Measurements from ENCODE around the gene ARL14EP. TPM values are rescaled to one million over a fixed set of nuclear protein-coding genes. Genes with fewer than 3 reads are reported as not detected.

Gene ARL14EP
- total and polyA plus RNA-seq, 12 donors: 10.1 to 43.5 (median 30.5) TPM

DNA sequence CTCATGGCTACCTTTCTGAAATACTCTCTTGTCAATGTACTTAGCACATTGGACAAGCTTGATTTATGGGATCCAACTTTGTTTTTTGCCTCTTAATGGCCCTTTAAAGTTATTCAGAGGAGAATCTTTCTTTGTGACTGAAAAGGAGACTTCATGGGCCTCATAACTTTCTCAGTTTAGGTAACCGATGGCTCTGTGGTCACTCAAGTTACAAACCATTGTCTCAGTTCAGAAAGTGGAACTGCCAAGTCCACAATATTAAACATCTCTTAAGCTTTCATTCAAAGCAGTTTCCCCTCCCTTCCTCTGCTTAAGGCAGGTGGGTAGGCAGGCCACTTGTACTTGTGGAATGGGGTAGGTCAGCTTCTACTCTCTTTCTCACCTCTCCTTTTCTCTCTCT, 12.3 kb upstream of the ARL14EP start:
- DNase-seq: no peak
- Histone ChIP-seq H3K4me1 (no peaks in the 10 kb centered on the region), H3K9me3 (peaks cover 0 to 11% (median 0%) of the 10 kb centered on the region in 11 donors), H3K27me3 (peaks cover 0 to 11% (median 0%) of the 10 kb centered on the region in 7 donors), H3K27ac (no peak overlapping the region), H3K36me3 (no peaks in the 10 kb centered on the region), H3K4me3 (no peak overlapping the region)
- no peak for TF ChIP-seq CTCF (IDR thresholded peaks at IDR 0.05)
- 98 to 100% methylated on average over 1 of the region's 1 CpG for WGBS, 2 donors
- intact Hi-C loops (cut with DNase I): loop anchor here in 3 of 10 donors (5.0 to 10.0 kb wide), 3 partner anchors 178 to 876 kb away; no protein-coding TSS in a partner anchor
- no peak for ATAC-seq

DNA sequence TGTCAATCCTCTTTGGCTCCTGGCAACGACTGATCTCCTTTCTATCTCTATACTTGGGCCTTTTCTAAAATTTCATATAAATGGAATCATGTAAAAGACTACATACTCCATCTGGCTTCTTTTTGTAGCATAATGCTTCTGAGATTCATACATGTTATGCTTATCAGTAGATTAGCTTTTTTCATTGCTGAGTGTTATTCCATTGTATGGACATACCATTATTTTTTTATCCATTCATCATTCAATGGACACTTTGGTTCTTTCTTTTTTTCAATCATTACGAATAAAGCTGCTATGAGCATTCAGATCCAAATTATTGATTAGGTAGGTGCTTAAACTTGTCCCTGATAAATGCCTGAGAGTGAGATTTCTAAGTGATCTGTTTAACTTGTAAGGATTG, 11.7 kb upstream of the ARL14EP start:
- intact Hi-C loops (cut with DNase I): loop anchor here in 3 of 10 donors (5.0 to 10.0 kb wide), 3 partner anchors 179 to 876 kb away; no protein-coding TSS in a partner anchor
- H3K4me3 ChIP-seq: no peak overlapping the region
- peaks cover 0 to 11% (median 0%) of the 10 kb centered on the region in 7 donors for H3K27me3 ChIP-seq
- H3K4me1 ChIP-seq: no peaks in the 10 kb centered on the region
- peaks cover 0 to 11% (median 0%) of the 10 kb centered on the region in 11 donors for H3K9me3 ChIP-seq
- 45 to 46% methylated on average over 2 of the region's 2 CpGs for WGBS, 2 donors
- ATAC-seq: no peak
- no peaks in the 10 kb centered on the region for H3K36me3 ChIP-seq
- no peak overlapping the region for H3K27ac ChIP-seq
- no peak for TF ChIP-seq CTCF (IDR thresholded peaks at IDR 0.05)
- DNase-seq: no peak

- 67 to 76% methylated on average over 1 of the region's 1 CpG for WGBS, 2 donors
- no peak for ATAC-seq
- intact Hi-C loops (cut with DNase I): loop anchor here in 3 of 10 donors (5.0 to 10.0 kb wide), 3 partner anchors 180 to 877 kb away; no protein-coding TSS in a partner anchor
- Histone ChIP-seq H3K27me3 (peaks cover 0 to 11% (median 0%) of the 10 kb centered on the region in 7 donors), H3K36me3 (no peaks in the 10 kb centered on the region), H3K4me1 (no peaks in the 10 kb centered on the region), H3K9me3 (peaks cover 0 to 11% (median 0%) of the 10 kb centered on the region in 11 donors), H3K27ac (no peak overlapping the region), H3K4me3 (no peak overlapping the region)
- no peak for DNase-seq
- no peak for TF ChIP-seq CTCF (IDR thresholded peaks at IDR 0.05)
Measured at GRCh38 chr11:30312243-30312642, 10.7 kb upstream of the ARL14EP start.

GRCh38 chr11:30313580-30313979, 9.3 kb upstream of the ARL14EP start:
- intact Hi-C loops (cut with DNase I): loop anchor here in 3 of 10 donors (5.0 to 10.0 kb wide), 3 partner anchors 181 to 879 kb away; no protein-coding TSS in a partner anchor
- no peak for TF ChIP-seq CTCF (IDR thresholded peaks at IDR 0.05)
- H3K27me3 ChIP-seq: peaks cover 0 to 10% (median 0%) of the 10 kb centered on the region in 7 donors
- peaks cover 0 to 11% (median 0%) of the 10 kb centered on the region in 11 donors for H3K9me3 ChIP-seq
- WGBS, 2 donors: 86 to 88% methylated on average over 2 of the region's 2 CpGs
- no peak overlapping the region for H3K27ac ChIP-seq
- no peak for DNase-seq
- no peak for ATAC-seq
- no peak overlapping the region for H3K4me3 ChIP-seq
- no peaks in the 10 kb centered on the region for H3K36me3 ChIP-seq
- H3K4me1 ChIP-seq: no peaks in the 10 kb centered on the region
